HG03575 (cell line): ENCODE data around the gene DOHH.

Experiments used
- ATAC-seq: cut with Tn5 transposase; IDR thresholded peaks from one replicate; pipeline ENCODE4 v1.9.1; 2021; ENCODE audit not compliant: unreplicated experiment, insufficient number of reproducible peaks, low FRiP score; ENCODE audit errors: extremely low read depth

Gene DOHH, protein sequence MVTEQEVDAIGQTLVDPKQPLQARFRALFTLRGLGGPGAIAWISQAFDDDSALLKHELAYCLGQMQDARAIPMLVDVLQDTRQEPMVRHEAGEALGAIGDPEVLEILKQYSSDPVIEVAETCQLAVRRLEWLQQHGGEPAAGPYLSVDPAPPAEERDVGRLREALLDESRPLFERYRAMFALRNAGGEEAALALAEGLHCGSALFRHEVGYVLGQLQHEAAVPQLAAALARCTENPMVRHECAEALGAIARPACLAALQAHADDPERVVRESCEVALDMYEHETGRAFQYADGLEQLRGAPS

GRCh38 chr19:3500429-3501101, at the start of gene DOHH:
TSS of gene DOHH (minus strand) at chr19:3500674. CDS start at chr19:3496814, 3,860 bp downstream.
- peak; percentile 64 for ATAC-seq

DNA sequence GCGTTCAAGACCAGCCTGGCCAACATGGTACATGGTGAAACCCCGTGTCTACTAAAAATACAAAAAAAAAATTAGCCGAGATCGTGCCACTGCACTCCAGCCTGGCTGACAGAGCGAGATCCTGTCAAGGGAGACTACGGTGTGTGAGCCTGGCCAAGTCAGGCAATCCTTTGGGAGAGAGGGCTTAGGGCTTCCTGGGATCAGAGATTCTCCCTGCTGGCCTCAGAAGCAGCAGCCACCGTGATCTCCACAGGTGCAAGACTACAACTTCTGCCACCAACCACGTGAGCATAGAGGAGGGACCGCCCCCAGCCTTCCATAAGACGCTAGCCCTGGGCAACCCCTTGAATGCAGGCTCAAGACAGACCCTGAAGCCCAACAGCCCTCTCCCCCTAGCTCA, 49.3 kb upstream of the DOHH start:
- no peak for ATAC-seq

DNA sequence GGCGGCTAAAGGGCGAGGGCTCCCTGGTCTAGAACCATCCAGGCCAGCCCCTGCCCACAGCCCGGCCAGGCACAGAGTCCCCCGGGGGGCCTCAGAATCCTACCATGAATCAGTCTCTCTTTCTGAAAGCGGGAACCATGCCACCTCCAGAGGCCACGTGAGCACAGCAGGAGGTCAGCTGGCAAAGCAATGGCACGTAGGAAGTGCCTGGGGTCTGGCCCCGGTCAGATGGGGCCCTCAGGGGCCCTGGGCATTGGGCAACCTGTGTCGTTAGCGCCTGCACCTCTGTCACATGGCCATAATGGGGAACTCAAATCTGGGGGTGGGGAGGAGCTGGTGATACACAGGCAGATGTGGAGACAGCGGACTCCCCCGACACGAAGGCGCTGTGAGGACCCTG, 48.1 kb upstream of the DOHH start:
- ATAC-seq = no peak

DNA sequence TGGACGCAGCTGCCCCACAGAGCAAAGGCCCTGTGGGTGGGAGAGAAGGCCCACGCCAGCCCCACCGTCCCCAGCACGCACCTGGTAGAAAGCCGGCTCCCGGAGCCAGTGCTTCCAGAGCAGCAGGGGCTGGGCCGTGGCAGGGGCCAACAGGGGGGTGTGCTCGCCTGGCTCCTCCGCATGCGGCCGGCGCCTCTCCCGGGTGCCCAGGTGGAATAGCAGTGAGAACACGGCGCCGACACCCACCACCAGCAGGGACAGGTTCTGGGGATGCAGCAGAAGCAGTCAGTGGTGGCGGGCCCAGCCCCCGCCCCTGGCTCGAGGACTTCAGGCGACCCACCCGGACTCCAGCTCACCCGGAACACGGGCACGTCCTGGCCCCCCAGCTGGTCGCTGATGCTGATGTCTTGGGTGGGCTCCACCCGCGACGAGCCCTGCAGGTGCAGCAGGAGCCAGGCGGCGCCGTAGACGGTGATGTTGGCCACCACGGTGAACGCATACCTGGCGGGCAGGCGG, 47.4 kb upstream of the DOHH start:
- no peak for ATAC-seq

GRCh38 chr19:3547301-3547731, 46.8 kb upstream of the DOHH start:
- ATAC-seq = no peak

DNA sequence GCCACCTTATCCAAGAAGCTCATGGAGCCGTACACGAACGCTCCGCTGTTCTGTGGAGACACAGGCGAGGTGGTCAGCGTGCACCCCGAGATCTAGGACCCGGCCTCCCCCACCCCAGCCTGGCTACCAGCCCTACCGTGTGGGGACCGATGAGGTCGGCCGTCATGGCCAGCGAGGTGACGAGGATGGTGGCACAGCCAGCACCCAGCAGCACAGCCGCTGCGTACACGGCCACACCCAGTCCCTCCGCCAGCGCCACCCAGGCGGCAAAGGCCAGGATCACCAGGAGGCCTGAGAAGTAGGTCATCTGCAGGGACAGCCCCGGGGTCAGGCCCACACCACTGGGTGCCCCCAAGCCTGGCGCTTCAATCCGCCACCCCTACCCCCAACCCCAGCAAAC, 45.6 kb upstream of the DOHH start:
- no peak for ATAC-seq

DNA sequence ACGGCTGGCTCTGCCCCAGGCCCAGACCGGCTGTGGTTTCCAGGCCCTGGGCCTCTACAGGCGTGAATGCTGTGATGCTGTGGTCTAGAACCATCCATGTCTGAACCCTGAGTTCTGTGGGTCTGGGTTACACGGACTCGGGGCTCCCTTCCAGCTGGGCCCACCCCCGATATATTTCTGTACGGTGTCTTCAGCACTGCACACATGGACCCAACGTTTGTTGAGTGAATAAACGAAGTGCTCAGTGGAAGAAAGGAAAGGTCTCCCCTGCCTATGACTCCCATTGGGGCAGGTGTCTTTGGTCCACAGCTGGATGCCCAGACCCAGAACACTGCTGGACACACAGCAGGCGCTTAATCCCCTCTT, 45.2 kb upstream of the DOHH start:
- ATAC-seq = no peak

DNA sequence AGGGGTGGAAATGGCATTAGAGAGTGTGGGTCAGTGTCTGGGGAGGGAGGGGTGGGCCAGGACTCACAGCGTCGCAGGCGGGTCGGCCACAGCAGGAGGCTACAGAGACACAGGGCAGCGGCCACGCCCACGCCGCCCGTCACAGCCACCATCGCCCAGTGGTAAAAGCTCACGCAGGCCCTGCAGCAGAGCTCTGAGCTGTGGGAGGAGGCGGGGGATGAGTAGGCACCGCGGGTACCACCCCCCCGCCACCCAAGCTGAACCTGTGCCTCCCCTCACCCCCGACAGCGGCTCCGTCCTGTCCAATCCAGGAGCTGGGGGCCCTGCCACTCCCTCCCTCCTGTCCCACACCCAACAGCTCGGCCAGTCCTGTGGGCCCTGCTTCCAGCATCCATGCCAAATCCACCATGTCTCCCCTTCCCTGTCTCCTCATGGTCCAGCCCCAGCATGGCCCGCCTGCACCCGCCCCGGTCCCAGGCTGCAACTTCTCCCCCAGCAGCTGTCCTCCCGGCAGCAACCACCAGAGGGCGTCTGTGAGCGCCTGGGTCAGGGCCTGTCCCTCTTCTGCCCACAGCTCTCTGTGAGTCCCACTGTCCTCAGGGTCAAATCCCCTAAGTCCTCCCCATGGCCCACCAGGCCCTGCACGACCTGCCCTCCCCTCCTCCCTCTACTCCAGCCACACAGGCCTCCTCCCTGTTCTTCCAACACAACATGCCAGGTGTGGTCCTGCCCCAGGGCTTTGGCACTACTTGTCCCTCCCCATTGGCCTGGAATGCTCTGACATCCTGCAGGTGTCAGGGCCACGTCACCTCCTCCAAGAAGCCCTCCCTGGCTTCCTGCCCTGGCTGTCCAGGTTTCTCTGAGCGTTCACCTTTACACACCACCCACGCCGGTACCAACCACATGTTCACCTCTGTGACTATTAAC, 44.5 kb upstream of the DOHH start:
- no peak for ATAC-seq

GRCh38 chr19:3544058-3544376, 43.5 kb upstream of the DOHH start:
- ATAC-seq = no peak

- no peak for ATAC-seq
Observed at GRCh38 chr19:3543150-3544057, 42.9 kb upstream of the DOHH start.

- no peak for ATAC-seq
Observed at GRCh38 chr19:3539756-3540118, 39.3 kb upstream of the DOHH start.

GRCh38 chr19:3538965-3539755, 38.7 kb upstream of the DOHH start, which contains the start of gene TEKTIP1:
TSS of gene TEKTIP1 (plus strand) at chr19:3539174. CDS start at chr19:3539178, 4 bp downstream.
- ATAC-seq = no peak

DNA sequence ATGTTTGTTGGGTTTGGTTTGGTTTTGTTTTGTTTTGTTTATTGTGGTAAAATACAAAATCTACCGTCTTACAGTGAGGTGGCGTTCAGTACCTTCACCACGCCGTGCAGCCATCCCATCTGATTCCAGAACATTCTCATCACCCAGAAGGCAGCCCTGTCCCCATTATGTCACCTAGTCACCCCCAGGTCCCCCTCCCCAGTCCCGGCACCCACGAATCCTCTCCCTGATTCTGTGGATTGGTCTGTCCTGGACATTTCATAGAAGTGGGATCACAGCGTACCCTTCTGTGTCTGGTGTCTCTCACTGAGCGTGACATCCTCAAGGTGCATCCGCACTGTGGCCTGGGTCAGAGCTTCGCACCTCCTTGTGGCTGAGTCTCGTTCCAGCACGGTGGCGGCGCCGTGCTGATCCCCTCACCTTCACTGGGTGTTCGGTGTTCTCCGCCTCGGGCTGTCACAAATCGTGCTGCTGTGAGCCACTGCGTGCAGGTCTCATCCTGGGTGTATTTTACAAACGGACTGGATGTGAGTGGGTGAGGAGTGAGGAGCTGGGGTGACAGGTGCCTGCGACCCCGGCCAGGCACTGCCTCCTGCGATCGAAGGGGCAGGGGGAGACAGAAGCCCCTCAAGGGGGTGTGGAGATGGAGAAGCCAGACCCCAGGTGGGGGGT, 37.9 kb upstream of the DOHH start:
- ATAC-seq = no peak

GRCh38 chr19:3537438-3538240, 37.2 kb upstream of the DOHH start:
- ATAC-seq = no peak

DNA sequence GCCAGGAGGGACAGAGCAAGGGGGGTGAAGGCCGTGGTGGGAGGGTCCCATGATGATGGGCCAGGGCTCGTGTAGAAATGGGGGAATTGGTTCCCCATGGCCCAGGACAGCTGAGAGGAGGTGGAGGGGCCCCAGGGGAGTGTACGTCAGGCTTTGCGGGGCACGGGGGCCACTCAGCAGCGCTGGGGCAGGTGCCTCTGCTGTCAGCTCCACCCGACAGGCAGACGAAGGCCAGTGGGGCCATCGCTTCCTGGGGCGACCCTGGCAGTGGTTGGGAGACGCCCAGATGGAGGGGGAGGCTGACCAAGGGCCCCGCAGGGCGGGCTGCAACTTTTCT, 36.6 kb upstream of the DOHH start:
- no peak for ATAC-seq

DNA sequence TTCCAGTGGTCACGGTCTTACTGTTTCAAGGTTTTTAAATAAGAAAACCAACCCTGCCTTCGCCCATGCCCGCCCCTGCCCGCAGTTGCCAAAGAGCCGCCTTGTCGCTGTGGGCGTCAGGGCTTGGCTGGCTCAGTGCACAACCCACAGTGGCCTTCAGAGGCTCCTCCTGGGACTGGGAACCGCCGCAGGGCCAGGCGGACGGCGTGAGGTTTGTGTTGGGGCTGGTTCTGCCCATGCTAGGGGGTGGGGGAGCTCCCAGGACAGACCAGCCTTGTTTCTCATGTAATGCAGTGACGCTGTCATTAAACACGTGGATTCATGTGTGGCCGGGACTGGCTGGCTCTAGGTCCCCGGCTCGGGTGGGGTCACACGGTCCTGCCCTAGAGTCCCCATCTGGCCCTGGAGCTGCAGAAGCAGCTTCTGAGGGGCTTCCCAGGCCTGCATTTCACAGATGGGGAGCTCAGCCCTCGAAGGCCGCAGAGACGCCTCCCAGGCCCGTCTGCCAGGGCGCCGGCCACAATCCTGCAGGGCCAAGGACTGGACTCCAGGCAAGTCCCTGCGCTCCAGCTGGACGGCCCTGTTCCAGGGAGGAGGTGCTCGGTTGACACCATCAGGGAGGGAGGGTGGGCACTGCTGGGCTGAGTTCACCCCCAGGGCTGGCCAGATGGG, 36.1 kb upstream of the DOHH start:
- ATAC-seq = no peak
